VCaP (cell line): ENCODE results near the gene RRBP1.

Source experiments
- H3K27ac ChIP-seq: fragments of 450-650 bp; 2 replicates; pipeline ENCODE4 v1.5.1; 2017
- CTCF ChIP-seq: fragments of 450-650 bp; conservative IDR thresholded peaks from 2 replicates; pipeline ENCODE4 v1.5.1; 2017; ENCODE audit warnings: mild to moderate bottlenecking, moderate library complexity

RRBP1 gene

GRCh38 chr20:17646209-17646960, 35.7 kb downstream of the RRBP1 start:
- TF ChIP-seq CTCF: no peak
- H3K27ac ChIP-seq: peak overlapping the region; percentile 49

GRCh38 chr20:17645546-17646208, 36.4 kb downstream of the RRBP1 start:
- no peak for TF ChIP-seq CTCF
- peak overlapping the region; percentile 49 for H3K27ac ChIP-seq

- no peak overlapping the region for H3K27ac ChIP-seq
- TF ChIP-seq CTCF: no peak
Measured at GRCh38 chr20:17645010-17645409, 37.0 kb downstream of the RRBP1 start.

GRCh38 chr20:17644451-17644850, 37.6 kb downstream of the RRBP1 start:
- no peak overlapping the region for H3K27ac ChIP-seq
- TF ChIP-seq CTCF: no peak

- no peak for TF ChIP-seq CTCF
- no peak overlapping the region for H3K27ac ChIP-seq
Measured at GRCh38 chr20:17643531-17644188, 38.4 kb downstream of the RRBP1 start.

GRCh38 chr20:17642404-17643269, 39.4 kb downstream of the RRBP1 start:
- no peak for TF ChIP-seq CTCF
- no peak overlapping the region for H3K27ac ChIP-seq

GRCh38 chr20:17641993-17642392, 40.0 kb downstream of the RRBP1 start:
- H3K27ac ChIP-seq: no peak overlapping the region
- TF ChIP-seq CTCF: no peak
